ENCODE measurements around the gene TAOK1. TPM values are rescaled to one million over a fixed set of nuclear protein-coding genes. Genes with fewer than 3 reads are reported as not detected.

Gene TAOK1
- total and polyA plus RNA-seq, 9 of the 15 experiments (the other 6 are each of a cell fraction or from before 2014, with no cell fraction given) = 3.2 to 33.1 (median 16.5) TPM

DNA sequence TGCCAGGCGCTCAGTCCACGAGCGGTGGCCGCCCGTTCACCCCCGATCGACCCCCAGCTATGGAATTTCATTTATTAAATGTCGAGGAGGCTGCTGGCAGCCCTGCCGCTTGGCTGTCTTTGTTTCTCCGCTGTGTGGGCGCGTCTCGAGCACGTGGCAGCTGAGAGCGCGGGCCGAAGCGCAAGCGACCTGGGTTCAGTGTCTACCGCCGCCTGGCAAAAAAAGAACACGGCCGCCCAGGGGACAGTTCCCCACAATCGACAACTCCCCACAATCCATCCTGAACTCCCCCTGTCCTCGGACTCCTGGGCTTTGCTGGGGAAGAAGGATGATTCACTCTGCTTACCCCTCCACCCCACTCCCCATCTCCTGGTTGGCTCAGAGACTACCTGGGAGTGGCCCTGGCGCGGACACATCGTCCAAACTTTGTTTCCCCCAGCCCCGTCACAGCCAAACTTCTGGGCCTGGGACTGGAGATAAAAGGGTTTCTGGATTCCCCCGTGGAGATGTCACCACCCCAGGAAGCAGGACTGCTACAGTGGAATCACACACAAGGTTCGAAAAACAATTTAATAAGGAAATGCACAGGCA, 201.1 kb downstream of the TAOK1 start (continued):
- TF ChIP-seq, protein P1, sequence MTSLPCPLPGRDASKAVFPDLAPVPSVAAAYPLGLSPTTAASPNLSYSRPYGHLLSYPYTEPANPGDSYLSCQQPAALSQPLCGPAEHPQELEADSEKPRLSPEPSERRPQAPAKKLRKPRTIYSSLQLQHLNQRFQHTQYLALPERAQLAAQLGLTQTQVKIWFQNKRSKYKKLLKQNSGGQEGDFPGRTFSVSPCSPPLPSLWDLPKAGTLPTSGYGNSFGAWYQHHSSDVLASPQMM (CRISPR knock-in tag; IDR thresholded peaks at IDR 0.05) = no peak
- TF ChIP-seq HLTF (IDR thresholded peaks at IDR 0.05) = no peak
- TF ChIP-seq DPF2 (IDR thresholded peaks at IDR 0.05) = peak; percentile 34; the same call in 1 of the 2 replicates
- no peak for TF ChIP-seq MEF2D (tag; conservative IDR thresholded peaks at IDR 0.05; ENCODE audit: low read depth)
- TF ChIP-seq EGR1 (conservative IDR thresholded peaks at IDR 0.05) = 0 out of 2 replicates have a peak, but pooled peaks have one; percentile 30
- TF ChIP-seq, protein P2, sequence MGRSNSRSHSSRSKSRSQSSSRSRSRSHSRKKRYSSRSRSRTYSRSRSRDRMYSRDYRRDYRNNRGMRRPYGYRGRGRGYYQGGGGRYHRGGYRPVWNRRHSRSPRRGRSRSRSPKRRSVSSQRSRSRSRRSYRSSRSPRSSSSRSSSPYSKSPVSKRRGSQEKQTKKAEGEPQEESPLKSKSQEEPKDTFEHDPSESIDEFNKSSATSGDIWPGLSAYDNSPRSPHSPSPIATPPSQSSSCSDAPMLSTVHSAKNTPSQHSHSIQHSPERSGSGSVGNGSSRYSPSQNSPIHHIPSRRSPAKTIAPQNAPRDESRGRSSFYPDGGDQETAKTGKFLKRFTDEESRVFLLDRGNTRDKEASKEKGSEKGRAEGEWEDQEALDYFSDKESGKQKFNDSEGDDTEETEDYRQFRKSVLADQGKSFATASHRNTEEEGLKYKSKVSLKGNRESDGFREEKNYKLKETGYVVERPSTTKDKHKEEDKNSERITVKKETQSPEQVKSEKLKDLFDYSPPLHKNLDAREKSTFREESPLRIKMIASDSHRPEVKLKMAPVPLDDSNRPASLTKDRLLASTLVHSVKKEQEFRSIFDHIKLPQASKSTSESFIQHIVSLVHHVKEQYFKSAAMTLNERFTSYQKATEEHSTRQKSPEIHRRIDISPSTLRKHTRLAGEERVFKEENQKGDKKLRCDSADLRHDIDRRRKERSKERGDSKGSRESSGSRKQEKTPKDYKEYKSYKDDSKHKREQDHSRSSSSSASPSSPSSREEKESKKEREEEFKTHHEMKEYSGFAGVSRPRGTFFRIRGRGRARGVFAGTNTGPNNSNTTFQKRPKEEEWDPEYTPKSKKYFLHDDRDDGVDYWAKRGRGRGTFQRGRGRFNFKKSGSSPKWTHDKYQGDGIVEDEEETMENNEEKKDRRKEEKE (IDR thresholded peaks at IDR 0.05; ENCODE audit: borderline replicate concordance in 1 of 2, control insufficient read depth in 1 of 2, low read depth in 2 of 2, low read length in 1 of 2) = no peak
- no peak for TF ChIP-seq TRIM28 (IDR thresholded peaks at IDR 0.05)
- TF ChIP-seq HEY1 (CRISPR knock-in tag; IDR thresholded peaks at IDR 0.05; ENCODE audit: borderline replicate concordance) = no peak
- TF ChIP-seq, protein P3, sequence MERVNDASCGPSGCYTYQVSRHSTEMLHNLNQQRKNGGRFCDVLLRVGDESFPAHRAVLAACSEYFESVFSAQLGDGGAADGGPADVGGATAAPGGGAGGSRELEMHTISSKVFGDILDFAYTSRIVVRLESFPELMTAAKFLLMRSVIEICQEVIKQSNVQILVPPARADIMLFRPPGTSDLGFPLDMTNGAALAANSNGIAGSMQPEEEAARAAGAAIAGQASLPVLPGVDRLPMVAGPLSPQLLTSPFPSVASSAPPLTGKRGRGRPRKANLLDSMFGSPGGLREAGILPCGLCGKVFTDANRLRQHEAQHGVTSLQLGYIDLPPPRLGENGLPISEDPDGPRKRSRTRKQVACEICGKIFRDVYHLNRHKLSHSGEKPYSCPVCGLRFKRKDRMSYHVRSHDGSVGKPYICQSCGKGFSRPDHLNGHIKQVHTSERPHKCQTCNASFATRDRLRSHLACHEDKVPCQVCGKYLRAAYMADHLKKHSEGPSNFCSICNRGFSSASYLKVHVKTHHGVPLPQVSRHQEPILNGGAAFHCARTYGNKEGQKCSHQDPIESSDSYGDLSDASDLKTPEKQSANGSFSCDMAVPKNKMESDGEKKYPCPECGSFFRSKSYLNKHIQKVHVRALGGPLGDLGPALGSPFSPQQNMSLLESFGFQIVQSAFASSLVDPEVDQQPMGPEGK (CRISPR knock-in tag; IDR thresholded peaks at IDR 0.05; ENCODE audit: borderline replicate concordance) = no peak
- no peak for TF ChIP-seq KHSRP (IDR thresholded peaks at IDR 0.05)
- no peak for TF ChIP-seq LCOR (CRISPR knock-in tag; IDR thresholded peaks at IDR 0.05)
- TF ChIP-seq ZNF239 (CRISPR knock-in tag; IDR thresholded peaks at IDR 0.05) = no peak
- 0 out of 2 replicates have a peak, but pooled peaks have one; percentile 5 for TF ChIP-seq HIVEP1 (CRISPR knock-in tag; IDR thresholded peaks at IDR 0.05)
- no peak for TF ChIP-seq TAL1 (IDR thresholded peaks at IDR 0.05)
- no peak for TF ChIP-seq RCOR1 (IDR thresholded peaks at IDR 0.05; ENCODE audit: borderline replicate concordance in 1 of 2, low read depth in 2 of 2, low read length in 2 of 2)
- TF ChIP-seq HDAC2 (IDR thresholded peaks at IDR 0.05) = no peak; the same call in 1 of the 2 replicates
- TF ChIP-seq CEBPB (tag; IDR thresholded peaks at IDR 0.05) = no peak
- TF ChIP-seq NFIX (CRISPR knock-in tag; IDR thresholded peaks at IDR 0.05; ENCODE audit: low read depth) = no peak
- TF ChIP-seq, protein P4, sequence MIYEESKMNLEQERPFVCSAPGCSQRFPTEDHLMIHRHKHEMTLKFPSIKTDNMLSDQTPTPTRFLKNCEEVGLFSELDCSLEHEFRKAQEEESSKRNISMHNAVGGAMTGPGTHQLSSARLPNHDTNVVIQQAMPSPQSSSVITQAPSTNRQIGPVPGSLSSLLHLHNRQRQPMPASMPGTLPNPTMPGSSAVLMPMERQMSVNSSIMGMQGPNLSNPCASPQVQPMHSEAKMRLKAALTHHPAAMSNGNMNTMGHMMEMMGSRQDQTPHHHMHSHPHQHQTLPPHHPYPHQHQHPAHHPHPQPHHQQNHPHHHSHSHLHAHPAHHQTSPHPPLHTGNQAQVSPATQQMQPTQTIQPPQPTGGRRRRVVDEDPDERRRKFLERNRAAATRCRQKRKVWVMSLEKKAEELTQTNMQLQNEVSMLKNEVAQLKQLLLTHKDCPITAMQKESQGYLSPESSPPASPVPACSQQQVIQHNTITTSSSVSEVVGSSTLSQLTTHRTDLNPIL (CRISPR knock-in tag; IDR thresholded peaks at IDR 0.05) = no peak
- TF ChIP-seq MIER1 (IDR thresholded peaks at IDR 0.05; ENCODE audit: low read depth) = no peak

Data from K562 (cell line).